Measurements from ENCODE around the gene EIF2AK3.

DNA sequence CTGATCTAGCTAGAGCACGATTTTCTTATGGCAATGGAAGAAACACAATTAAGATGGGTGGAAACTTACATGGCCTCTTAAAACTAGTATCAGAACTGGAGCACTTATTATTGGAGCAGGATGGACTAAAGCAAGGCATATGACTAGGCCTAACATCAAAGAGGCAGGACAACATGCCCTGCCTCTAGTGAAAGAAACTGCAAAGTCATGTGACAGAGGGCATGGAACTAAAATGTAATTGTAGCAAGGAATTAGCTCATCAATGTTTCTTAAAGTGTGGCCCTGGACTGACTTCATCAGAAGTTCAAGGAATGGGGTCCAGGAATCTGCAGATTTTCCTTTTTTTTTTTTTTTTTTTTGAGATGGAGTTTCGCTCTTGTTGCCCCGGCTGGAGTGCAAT lies 5.3 kb upstream of the EIF2AK3 start:
- TF ChIP-seq, protein P1, sequence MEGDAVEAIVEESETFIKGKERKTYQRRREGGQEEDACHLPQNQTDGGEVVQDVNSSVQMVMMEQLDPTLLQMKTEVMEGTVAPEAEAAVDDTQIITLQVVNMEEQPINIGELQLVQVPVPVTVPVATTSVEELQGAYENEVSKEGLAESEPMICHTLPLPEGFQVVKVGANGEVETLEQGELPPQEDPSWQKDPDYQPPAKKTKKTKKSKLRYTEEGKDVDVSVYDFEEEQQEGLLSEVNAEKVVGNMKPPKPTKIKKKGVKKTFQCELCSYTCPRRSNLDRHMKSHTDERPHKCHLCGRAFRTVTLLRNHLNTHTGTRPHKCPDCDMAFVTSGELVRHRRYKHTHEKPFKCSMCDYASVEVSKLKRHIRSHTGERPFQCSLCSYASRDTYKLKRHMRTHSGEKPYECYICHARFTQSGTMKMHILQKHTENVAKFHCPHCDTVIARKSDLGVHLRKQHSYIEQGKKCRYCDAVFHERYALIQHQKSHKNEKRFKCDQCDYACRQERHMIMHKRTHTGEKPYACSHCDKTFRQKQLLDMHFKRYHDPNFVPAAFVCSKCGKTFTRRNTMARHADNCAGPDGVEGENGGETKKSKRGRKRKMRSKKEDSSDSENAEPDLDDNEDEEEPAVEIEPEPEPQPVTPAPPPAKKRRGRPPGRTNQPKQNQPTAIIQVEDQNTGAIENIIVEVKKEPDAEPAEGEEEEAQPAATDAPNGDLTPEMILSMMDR (conservative IDR thresholded peaks at IDR 0.05; ENCODE audit: low read depth, low read length): no peak
- TF ChIP-seq POLR2A (IDR thresholded peaks at IDR 0.05; ENCODE audit: low read depth, low read length) (no peak), CEBPB (IDR thresholded peaks at IDR 0.05; ENCODE audit: low read depth, low read length) (no peak), RAD21 (IDR thresholded peaks at IDR 0.05; ENCODE audit: low read length) (no peak), SMC3 (IDR thresholded peaks at IDR 0.05; ENCODE audit: low read depth, low read length) (no peak), BHLHE40 (IDR thresholded peaks at IDR 0.05; ENCODE audit: low read depth, low read length) (no peak), MAFK (IDR thresholded peaks at IDR 0.05; ENCODE audit: low read depth, low read length) (no peak), ELK1 (IDR thresholded peaks at IDR 0.05; ENCODE audit: borderline replicate concordance, low read depth, low read length) (no peak), MXI1 (IDR thresholded peaks at IDR 0.05; ENCODE audit: borderline replicate concordance, low read depth, low read length) (no peak), RCOR1 (IDR thresholded peaks at IDR 0.05; ENCODE audit: insufficient replicate concordance, low read length) (no peak), FOS (IDR thresholded peaks at IDR 0.05; ENCODE audit: low read depth, low read length) (no peak), MAZ (IDR thresholded peaks at IDR 0.05; ENCODE audit: borderline replicate concordance, low read depth, low read length) (no peak), NFE2L2 (IDR thresholded peaks at IDR 0.05; ENCODE audit: low read depth, low read length) (no peak), USF2 (IDR thresholded peaks at IDR 0.05; ENCODE audit: low read depth, low read length) (no peak)
